Bronchial epithelial cell (primary cell): ENCODE measurements around the gene RALGAPA2. TPM values are rescaled to one million over a fixed set of nuclear protein-coding genes. Genes with fewer than 3 reads are reported as not detected.
A peak's percentile ranks its signal among the peaks of the same experiment; 100 is the strongest.

Experiments
- DNase-seq: peaks from one replicate; pipeline ENCODE4 v3.0.0-alpha.2; 2010; ENCODE audit warnings: low read depth
- FAIRE-seq: peaks from 2 replicates; lab custom pipeline; 2011; peaks lifted over from hg19 to GRCh38; lab: Jason Lieb, UNC
- H3K27me3 ChIP-seq: 2 replicates; pipeline ENCODE4 v1.5.1; 2011; ENCODE audit warnings: low read length; ENCODE audit not compliant: control insufficient read depth, insufficient read depth
- H3K36me3 ChIP-seq: 2 replicates; pipeline ENCODE4 v1.5.1; 2011; ENCODE audit warnings: low read length; ENCODE audit not compliant: control insufficient read depth, insufficient read depth
- H3K4me3 ChIP-seq: 2 replicates; pipeline ENCODE4 v1.5.1; 2011; ENCODE audit warnings: mild to moderate bottlenecking, low read depth, low read length, control low read depth
- CTCF ChIP-seq: IDR thresholded peaks from 2 replicates; pipeline ENCODE4 v1.5.1; 2011; ENCODE audit warnings: mild to moderate bottlenecking, moderate library complexity, low read length, control low read depth, inconsistent platforms; ENCODE audit not compliant: insufficient read depth, severe bottlenecking
- total RNA-seq: library from RNA; depleted of rRNA; stranded (reverse); fragments of >200 nt; gene quantifications from 2 replicates; pipeline ENCODE4 v1.2.1, GENCODE V29; 2014

Gene RALGAPA2
- total RNA-seq, 1 donor from 2014 or later, result 8.7 TPM

DNA sequence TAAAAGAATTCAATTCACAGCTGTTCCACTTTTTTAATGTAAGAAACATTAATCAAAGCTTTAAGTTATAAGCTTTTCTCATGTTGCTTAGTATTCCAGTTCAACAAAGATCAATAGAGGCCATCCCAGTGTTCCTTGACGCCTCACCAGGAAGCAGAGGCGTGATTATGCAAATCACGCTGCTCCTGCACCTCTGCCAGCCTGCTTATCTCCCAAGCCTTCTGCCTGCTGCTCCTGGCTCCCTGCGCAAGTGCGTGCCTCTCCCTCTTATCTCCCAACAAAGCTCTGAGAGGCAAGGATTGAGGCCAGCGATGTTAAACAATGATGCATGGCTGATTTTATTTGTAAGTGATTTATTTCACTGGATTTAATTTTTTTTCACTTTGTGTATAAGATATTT lies 301.8 kb downstream of the RALGAPA2 start:
- H3K4me3 ChIP-seq, result no peak overlapping the region
- no peaks in the 10 kb centered on the region for H3K27me3 ChIP-seq
- TF ChIP-seq CTCF, result no peak
- peak; percentile 10 for DNase-seq
- no peak for FAIRE-seq
- H3K36me3 ChIP-seq, result no peaks in the 10 kb centered on the region

DNA sequence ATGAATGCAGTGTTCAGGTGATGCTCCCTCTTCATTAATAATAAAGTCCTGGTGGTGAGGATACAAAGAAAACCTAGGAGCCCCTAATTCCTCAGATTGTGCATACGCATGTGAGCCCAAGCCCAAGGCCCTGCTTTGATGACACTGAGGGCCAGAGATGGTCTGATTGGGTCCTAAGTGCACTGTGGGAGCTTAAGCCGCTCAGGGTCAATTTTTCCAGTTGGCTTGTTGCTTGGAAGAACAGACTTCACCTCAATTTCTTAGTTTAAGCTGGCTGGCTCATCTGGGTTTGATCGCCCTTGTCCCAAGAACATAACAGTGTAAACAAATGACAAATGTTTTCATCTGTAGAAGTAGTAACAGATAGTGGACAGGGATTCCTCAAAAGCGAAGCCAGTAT lies 303.1 kb downstream of the RALGAPA2 start:
- no peaks in the 10 kb centered on the region for H3K27me3 ChIP-seq
- H3K4me3 ChIP-seq, result no peak overlapping the region
- DNase-seq (no peak), FAIRE-seq (no peak)
- no peak for TF ChIP-seq CTCF
- no peaks in the 10 kb centered on the region for H3K36me3 ChIP-seq

DNA sequence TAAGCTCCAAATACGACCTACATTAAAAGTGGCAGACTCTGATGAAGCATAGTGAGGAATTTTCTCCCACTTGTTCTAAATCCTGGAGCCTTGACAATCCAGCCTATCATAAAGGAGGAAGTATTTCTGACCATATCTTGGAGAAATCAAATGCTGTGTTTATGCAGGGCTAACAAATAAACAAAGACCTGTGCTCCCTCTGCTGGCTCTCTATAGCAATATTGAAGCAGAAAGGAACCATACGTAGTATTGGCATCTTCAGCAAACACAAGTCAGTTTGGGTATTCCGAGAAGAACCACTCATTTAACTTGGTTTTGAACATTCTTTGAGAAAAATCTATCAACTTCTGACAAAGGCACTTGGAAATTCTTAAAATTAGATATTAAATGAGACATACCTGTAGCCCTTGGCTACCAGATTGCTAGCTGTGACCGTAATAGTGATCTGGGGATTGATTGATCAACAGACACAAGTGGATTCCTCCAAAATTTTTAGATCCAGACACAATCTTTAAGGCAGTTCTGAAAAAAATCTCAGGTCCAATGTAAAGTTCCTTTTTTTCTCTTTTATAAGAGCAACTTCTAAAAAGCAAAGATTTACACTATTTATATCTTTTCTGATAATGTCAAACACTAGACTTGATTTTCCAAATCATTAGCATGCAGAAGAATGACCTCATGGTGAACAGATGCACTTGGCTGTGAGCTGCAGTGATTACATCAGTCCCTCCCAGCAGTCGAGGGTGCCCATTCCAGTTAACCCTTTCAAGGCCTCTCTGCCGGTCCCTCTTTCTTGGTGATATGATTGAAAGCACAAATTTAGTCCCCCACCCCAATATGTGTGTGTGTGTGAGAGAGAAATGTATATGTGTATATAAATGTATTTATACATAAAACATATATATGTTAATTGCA lies 304.3 kb downstream of the RALGAPA2 start:
- Histone ChIP-seq H3K36me3 (no peaks in the 10 kb centered on the region), H3K27me3 (no peaks in the 10 kb centered on the region), H3K4me3 (no peak overlapping the region)
- no peak for TF ChIP-seq CTCF
- FAIRE-seq (no peak), DNase-seq (peak; percentile 15)

DNA sequence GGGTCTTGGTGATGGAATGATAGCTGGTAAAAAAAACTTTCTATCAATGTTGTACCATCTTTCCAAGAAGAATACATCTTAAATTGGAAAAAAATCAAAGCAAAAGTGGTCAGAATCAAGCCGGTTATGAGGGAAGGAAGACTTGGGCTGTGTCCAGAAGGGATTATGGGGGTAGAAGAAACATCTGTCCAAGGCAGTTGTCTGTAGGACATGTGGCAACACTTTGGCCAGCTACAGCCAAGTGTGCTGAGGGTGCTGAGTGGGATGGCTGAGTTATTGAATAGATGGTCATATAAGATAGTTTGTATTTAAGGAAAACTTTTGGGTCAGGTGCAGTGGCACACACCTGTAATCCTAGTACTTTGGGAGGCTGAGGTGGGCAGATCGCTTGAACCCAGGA lies 306.1 kb downstream of the RALGAPA2 start:
- Histone ChIP-seq H3K4me3 (no peak overlapping the region), H3K27me3 (no peaks in the 10 kb centered on the region), H3K36me3 (no peaks in the 10 kb centered on the region)
- FAIRE-seq (no peak), DNase-seq (no peak)
- TF ChIP-seq CTCF, result no peak

GRCh38 chr20:20405623-20406022 lies 306.8 kb downstream of the RALGAPA2 start:
- Histone ChIP-seq H3K4me3 (no peak overlapping the region), H3K27me3 (no peaks in the 10 kb centered on the region), H3K36me3 (no peaks in the 10 kb centered on the region)
- DNase-seq (no peak), FAIRE-seq (no peak)
- no peak for TF ChIP-seq CTCF
